SK-N-SH (cell line): ENCODE results near the gene DLL1. TPM values are rescaled to one million over a fixed set of nuclear protein-coding genes. Genes with fewer than 3 reads are reported as not detected.

Experiments used
- CTCF ChIA-PET: fragments of 300-600, 350-600 bp; formaldehyde crosslinking; extraction: SDS; loops from one replicate; lab custom pipeline; 2021; lab: Yijun Ruan, JAX
- POLR2A ChIA-PET: fragments of 350-600 bp; sonication (Branson Sonifier 250); formaldehyde crosslinking; extraction: SDS; loops from one replicate; lab custom pipeline; 2020; ENCODE audit warnings: antibody characterized with exemption, inconsistent platforms; lab: Yijun Ruan, JAX
- DNase-seq: peaks from one replicate; pipeline ENCODE4 v3.0.0; 2012
- H2AFZ ChIP-seq: fragments of 200-600 bp; sonication (generic); 2 replicates; pipeline ENCODE4 v1.8.1; 2016; ENCODE audit warnings: antibody characterized with exemption, mild to moderate bottlenecking, low read depth
- H3F3A ChIP-seq: fragments of 200-600 bp; sonication (generic); replicated peaks from 2 replicates; pipeline ENCODE3; 2016; ENCODE audit warnings: antibody characterized with exemption, mild to moderate bottlenecking; ENCODE audit not compliant: insufficient read depth
- H3K27ac ChIP-seq, 2 experiments: fragments of 200-500 bp in 1 of 2; fragments of 200-600 bp in 1 of 2; sonication (Bioruptor generic) in 1 of 2; sonication (generic), shearing (Covaris generic) in 1 of 2; 2 replicates each; pipeline versions ENCODE4 v1.5.1 to v1.6.1; 2014 to 2016; ENCODE audit warnings: low read depth in 2 of 2, inconsistent platforms in 1 of 2, low read length in 1 of 2, mild to moderate bottlenecking in 1 of 2, mixed read lengths in 1 of 2
- H3K27me3 ChIP-seq: fragments of 200-600 bp; sonication (generic), shearing (Covaris generic); 2 replicates; pipeline ENCODE4 v1.6.1; 2016; ENCODE audit warnings: mixed run types; ENCODE audit not compliant: insufficient read depth
- H3K36me3 ChIP-seq, 2 experiments: fragments of 200-500 bp in 1 of 2; fragments of 200-600 bp in 1 of 2; sonication (Bioruptor generic) in 1 of 2; sonication (generic) in 1 of 2; replicated peaks in 1 of 2; 2 replicates each; pipeline versions ENCODE3 to v1.5.1; 2014 to 2016; ENCODE audit warnings: low read length in 1 of 2, mild to moderate bottlenecking in 1 of 2; ENCODE audit not compliant: insufficient read depth in 2 of 2, control insufficient read depth in 1 of 2
- H3K4me1 ChIP-seq, 2 experiments: fragments of 200-500 bp in 1 of 2; fragments of 200-600 bp in 1 of 2; sonication (Bioruptor generic) in 1 of 2; sonication (generic), shearing (Covaris generic) in 1 of 2; 2 replicates each; pipeline versions ENCODE4 v1.5.1 to v1.6.1; 2014 to 2016; ENCODE audit warnings: low read depth in 1 of 2, low read length in 1 of 2, mixed run types in 1 of 2; ENCODE audit not compliant: insufficient read depth in 2 of 2, control insufficient read depth in 1 of 2
- H3K4me2 ChIP-seq: fragments of 200-600 bp; sonication (generic), shearing (Covaris generic); 2 replicates; pipeline ENCODE4 v1.6.1; 2017; ENCODE audit warnings: mixed run types
- H3K4me3 ChIP-seq, 2 experiments: fragments of 200-500 bp in 1 of 2; fragments of 200-600 bp in 1 of 2; sonication (Bioruptor generic) in 1 of 2; sonication (generic), shearing (Covaris generic) in 1 of 2; 2 replicates each; pipeline versions ENCODE4 v1.5.1 to v1.8.1; 2014 to 2016; ENCODE audit warnings: low read depth in 2 of 2, inconsistent platforms in 1 of 2, low read length in 1 of 2, mild to moderate bottlenecking in 1 of 2, mixed read lengths in 1 of 2, moderate library complexity in 1 of 2
- H3K79me2 ChIP-seq: fragments of 200-600 bp; sonication (generic); 2 replicates; pipeline ENCODE4 v1.8.1; 2017; ENCODE audit warnings: mild to moderate bottlenecking; ENCODE audit not compliant: insufficient read depth
- H3K9ac ChIP-seq: fragments of 200-600 bp; sonication (generic); 2 replicates; pipeline ENCODE4 v1.6.1; 2017; ENCODE audit warnings: mixed run types
- H3K9me2 ChIP-seq: fragments of 200-600 bp; sonication (generic); 2 replicates; pipeline ENCODE4 v1.6.1; 2017; ENCODE audit warnings: mixed run types
- H3K9me3 ChIP-seq: fragments of 200-600 bp; sonication (generic); 2 replicates; pipeline ENCODE4 v1.6.1; 2017; ENCODE audit warnings: mixed run types, mild to moderate bottlenecking, moderate library complexity
- H4K20me1 ChIP-seq: fragments of 200-600 bp; sonication (generic); 2 replicates; pipeline ENCODE4 v1.6.1; 2017; ENCODE audit warnings: mild to moderate bottlenecking, mixed run types; ENCODE audit not compliant: insufficient read depth
- CTCF ChIP-seq: fragments of 200-600 bp; sonication (generic); IDR thresholded peaks from 2 replicates; pipeline ENCODE4 v1.6.1; 2017; ENCODE audit warnings: antibody characterized with exemption, mild to moderate bottlenecking, moderate library complexity
- ELF1 ChIP-seq: IDR thresholded peaks from 2 replicates; pipeline ENCODE4 v1.4.0; 2012
- EP300 ChIP-seq, 2 experiments: IDR thresholded peaks; 2 replicates each; pipeline versions ENCODE4 v1.4.0 to v1.6.1; 2012; ENCODE audit warnings: borderline replicate concordance in 1 of 2, low read depth in 1 of 2, low read length in 1 of 2
- FOXJ3 ChIP-seq: sonication (generic); formaldehyde crosslinking; IDR thresholded peaks from 2 replicates; pipeline ENCODE4 v1.5.1; 2020; ENCODE audit warnings: mild to moderate bottlenecking, missing genetic modification reagents
- GABPA ChIP-seq: IDR thresholded peaks from 2 replicates; pipeline ENCODE4 v1.4.0; 2012; ENCODE audit warnings: low read depth, mild to moderate bottlenecking
- JUND ChIP-seq: IDR thresholded peaks from 2 replicates; pipeline ENCODE4 v1.4.0; 2012
- MAX ChIP-seq: IDR thresholded peaks from 2 replicates; pipeline ENCODE4 v1.4.0; 2012; ENCODE audit warnings: low read depth
- MXI1 ChIP-seq: IDR thresholded peaks from 2 replicates; pipeline ENCODE4 v1.6.1; 2012; ENCODE audit warnings: mild to moderate bottlenecking, low read depth, low read length, improper control_type of control experiment
- NRF1 ChIP-seq: IDR thresholded peaks from 2 replicates; pipeline ENCODE4 v1.6.1; 2012; ENCODE audit warnings: low read depth, mild to moderate bottlenecking, low read length
- PBX3 ChIP-seq: IDR thresholded peaks from 2 replicates; pipeline ENCODE4; 2012
- RAD21 ChIP-seq: IDR thresholded peaks from 2 replicates; pipeline ENCODE4 v1.6.1; 2012; ENCODE audit warnings: mild to moderate bottlenecking, low read length
- SIN3A ChIP-seq: IDR thresholded peaks from 2 replicates; pipeline ENCODE4 v1.6.1; 2012; ENCODE audit warnings: low read depth, mild to moderate bottlenecking, low read length, moderate library complexity, borderline replicate concordance
- SMC3 ChIP-seq: IDR thresholded peaks from 2 replicates; pipeline ENCODE4 v1.6.1; 2012; ENCODE audit warnings: low read depth, low read length, improper control_type of control experiment
- TEAD4 ChIP-seq: IDR thresholded peaks from 2 replicates; pipeline ENCODE4 v1.4.0; 2012; ENCODE audit warnings: mild to moderate bottlenecking, borderline replicate concordance; ENCODE audit not compliant: insufficient read depth
- WGBS: methylation state at CpG from one replicate; pipeline ENCODE4 v1.1.6; 2017; ENCODE audit warnings: low lambda C conversion rate; 5-methylcytosine and 5-hydroxymethylcytosine counted together
- polyA plus RNA-seq, 3 experiments: library from polyadenylated mRNA; depleted of rRNA; stranded (reverse); fragments of >200 nt; gene quantifications; 2 replicates each; pipeline ENCODE4 v1.2.3, GENCODE V29; 2012
- small RNA-seq, 7 experiments: library from RNA; depleted of rRNA; stranded (forward); fragments of <200 nt; gene quantifications; one replicate each; pipeline ENCODE3, GENCODE V24; 2012
- TF ChIP-seq, protein P1 (sequence below): IDR thresholded peaks from 2 replicates; pipeline ENCODE4 v1.6.1; 2012; ENCODE audit warnings: mild to moderate bottlenecking, low read depth, low read length, moderate library complexity

The DLL1 gene
- polyA plus RNA-seq, 1 of the 3 experiments (the other 2 are of a cell fraction), result 0.25 TPM

DNA sequence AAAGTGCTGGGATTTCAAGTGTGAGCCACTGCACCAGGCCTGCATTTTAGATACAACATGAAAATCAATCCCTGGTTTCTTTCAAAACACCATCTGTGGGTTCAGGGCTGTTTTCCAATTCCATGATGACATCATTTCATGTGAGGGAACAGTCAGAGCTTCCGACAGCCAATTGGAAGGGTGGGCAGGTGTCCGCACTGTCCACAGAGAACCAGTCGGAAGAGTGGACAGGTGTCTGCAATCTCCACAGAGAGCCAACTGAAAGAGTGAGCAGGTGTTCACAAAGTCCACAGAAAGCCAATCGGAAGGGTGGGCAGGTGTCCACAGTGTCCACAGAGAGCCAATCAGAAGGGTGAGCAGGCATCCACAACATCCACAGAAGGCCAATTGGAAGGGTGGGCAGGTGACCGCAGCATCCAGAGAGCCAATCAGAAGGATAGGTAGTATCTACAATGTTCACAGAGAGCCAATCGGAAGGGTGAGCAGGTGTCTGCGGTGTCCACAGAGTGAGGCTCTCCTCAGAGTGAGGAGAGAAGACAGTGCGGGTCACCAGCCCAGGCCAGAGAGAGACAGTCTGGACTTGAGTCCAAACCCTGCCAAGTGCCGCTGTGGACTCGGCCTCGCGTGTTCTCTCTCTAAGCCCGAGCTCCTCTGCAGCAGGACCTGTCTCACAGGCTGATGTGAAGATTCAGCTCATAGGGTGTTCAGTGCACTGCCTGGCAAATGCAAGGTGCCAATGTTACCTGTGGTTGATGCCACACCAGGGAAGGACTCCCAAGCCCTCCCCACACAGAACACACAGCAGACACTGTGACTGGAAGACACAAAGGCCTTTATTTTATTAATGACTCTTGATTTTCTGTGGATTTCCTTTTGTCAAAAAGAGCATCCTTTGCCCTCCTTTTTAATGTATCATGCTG is 57.3 kb downstream of the DLL1 start:
- Histone ChIP-seq H3F3A (no peaks in the 10 kb centered on the region), H3K27me3 (no peaks in the 10 kb centered on the region), H3K9me2 (no peaks in the 10 kb centered on the region), H3K4me3 (no peak overlapping the region), H3K36me3 (no peaks in the 10 kb centered on the region), H3K9ac (no peak overlapping the region), H3K4me2 (no peak overlapping the region), H3K79me2 (no peaks in the 10 kb centered on the region), H4K20me1 (no peaks in the 10 kb centered on the region), H2AFZ (no peak overlapping the region), H3K4me1 (peaks cover 0 to 8% of the 10 kb centered on the region in 2 experiments; a peak in 1 of 4 replicates), H3K9me3 (no peaks in the 10 kb centered on the region), H3K27ac (no peak overlapping the region)
- ChIA-PET CTCF (interaction anchor here (2.3 kb wide), 1 partner anchor 402 kb away, joined by 8 read pairs; no protein-coding TSS in a partner anchor), POLR2A (no interaction called here)
- 78% methylated on average over 12 of the region's 13 CpGs for WGBS
- TF ChIP-seq CTCF, result no peak
- TF ChIP-seq FOXJ3 (CRISPR knock-in tag), result no peak
- no peak for TF ChIP-seq MXI1
- TF ChIP-seq, protein P1, sequence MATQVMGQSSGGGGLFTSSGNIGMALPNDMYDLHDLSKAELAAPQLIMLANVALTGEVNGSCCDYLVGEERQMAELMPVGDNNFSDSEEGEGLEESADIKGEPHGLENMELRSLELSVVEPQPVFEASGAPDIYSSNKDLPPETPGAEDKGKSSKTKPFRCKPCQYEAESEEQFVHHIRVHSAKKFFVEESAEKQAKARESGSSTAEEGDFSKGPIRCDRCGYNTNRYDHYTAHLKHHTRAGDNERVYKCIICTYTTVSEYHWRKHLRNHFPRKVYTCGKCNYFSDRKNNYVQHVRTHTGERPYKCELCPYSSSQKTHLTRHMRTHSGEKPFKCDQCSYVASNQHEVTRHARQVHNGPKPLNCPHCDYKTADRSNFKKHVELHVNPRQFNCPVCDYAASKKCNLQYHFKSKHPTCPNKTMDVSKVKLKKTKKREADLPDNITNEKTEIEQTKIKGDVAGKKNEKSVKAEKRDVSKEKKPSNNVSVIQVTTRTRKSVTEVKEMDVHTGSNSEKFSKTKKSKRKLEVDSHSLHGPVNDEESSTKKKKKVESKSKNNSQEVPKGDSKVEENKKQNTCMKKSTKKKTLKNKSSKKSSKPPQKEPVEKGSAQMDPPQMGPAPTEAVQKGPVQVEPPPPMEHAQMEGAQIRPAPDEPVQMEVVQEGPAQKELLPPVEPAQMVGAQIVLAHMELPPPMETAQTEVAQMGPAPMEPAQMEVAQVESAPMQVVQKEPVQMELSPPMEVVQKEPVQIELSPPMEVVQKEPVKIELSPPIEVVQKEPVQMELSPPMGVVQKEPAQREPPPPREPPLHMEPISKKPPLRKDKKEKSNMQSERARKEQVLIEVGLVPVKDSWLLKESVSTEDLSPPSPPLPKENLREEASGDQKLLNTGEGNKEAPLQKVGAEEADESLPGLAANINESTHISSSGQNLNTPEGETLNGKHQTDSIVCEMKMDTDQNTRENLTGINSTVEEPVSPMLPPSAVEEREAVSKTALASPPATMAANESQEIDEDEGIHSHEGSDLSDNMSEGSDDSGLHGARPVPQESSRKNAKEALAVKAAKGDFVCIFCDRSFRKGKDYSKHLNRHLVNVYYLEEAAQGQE, result no peak
- no peak for TF ChIP-seq GABPA
- no peak for TF ChIP-seq TEAD4
- no peak for TF ChIP-seq MAX
- TF ChIP-seq SIN3A, result no peak
- no peak for TF ChIP-seq JUND
- no peak for TF ChIP-seq PBX3
- no peak for TF ChIP-seq NRF1
- TF ChIP-seq EP300 (IDR thresholded peaks at IDR 0.05; ENCODE audit: borderline replicate concordance in 1 of 2, low read depth in 1 of 2, low read length in 1 of 2), result no peak
- no peak for TF ChIP-seq RAD21
- TF ChIP-seq SMC3, result no peak
- no peak for TF ChIP-seq ELF1
- no peak for DNase-seq

Small RNA genes within 50 kb of the gene (small RNA-seq; reads per million reads assigned to genes)
- 0 reads per million in 7 experiments for gene MIR4644

Other genes with a start within 250 kb of the DLL1 start
- gene FAM120B, start 15.7 kb upstream of the DLL1 start, polyA plus RNA-seq (2012; rRNA removed), result 7.7 and 9.6 TPM in 2 replicates